Peyer's patch (tissue), 4 donors: ENCODE results near the gene PSMB1. TPM values are rescaled to one million over a fixed set of nuclear protein-coding genes. Genes with fewer than 3 reads are reported as not detected.
A peak's percentile ranks its signal among the peaks of the same experiment; 100 is the strongest.
"Not testable (repeated sequence)": the region's sequence is repeated elsewhere in the genome, so short reads cannot be mapped to it uniquely, and the experiment has no call there.

Source experiments
- DNase-seq, 3 donors: peaks; one replicate each; pipeline ENCODE4 v3.0.0-alpha.2; 2017 to 2019
- H3K27ac ChIP-seq, 4 donors: fragments of 200-600 bp; sonication (generic); one replicate each; pipeline ENCODE4 v1.5.1; 2016 to 2019
- H3K27me3 ChIP-seq, 2 donors: fragments of 200-600 bp; sonication (generic); one replicate each; pipeline ENCODE4 v1.5.1; 2019
- H3K36me3 ChIP-seq, 3 donors: fragments of 200-600 bp; sonication (generic); one replicate each; pipeline ENCODE4 v1.5.1; 2016 to 2019
- H3K4me1 ChIP-seq, 4 donors: fragments of 200-600 bp; sonication (generic); one replicate each; pipeline ENCODE4 v1.5.1; 2016 to 2019
- H3K4me3 ChIP-seq, 4 donors: fragments of 200-600 bp; sonication (generic); 1 replicate in 3 of 4; 2 replicates in 1 of 4; pipeline ENCODE4 v1.5.1; 2016 to 2019; ENCODE audit warnings: mild to moderate bottlenecking in 1 of 4
- H3K9me3 ChIP-seq, 4 donors: fragments of 200-600 bp; sonication (generic); one replicate each; pipeline ENCODE4 v1.5.1; 2016 to 2019; ENCODE audit warnings: mild to moderate bottlenecking in 1 of 4
- CTCF ChIP-seq, 6 experiments: fragments of 450-650 bp in 4 of 6; fragments of 200-600 bp in 2 of 6; sonication (generic) in 1 of 6; IDR thresholded peaks; one replicate each; pipeline ENCODE4 v1.5.1; 2017 to 2019; ENCODE audit warnings: antibody characterized with exemption in 6 of 6, mild to moderate bottlenecking in 3 of 6, moderate library complexity in 1 of 6
- POLR2A ChIP-seq, 2 donors: fragments of 450-650 bp; IDR thresholded peaks; one replicate each; pipeline ENCODE4 v1.5.1; 2017; ENCODE audit warnings: antibody characterized with exemption in 2 of 2, mild to moderate bottlenecking in 2 of 2, moderate library complexity in 2 of 2
- total RNA-seq, 4 donors: library from RNA; depleted of rRNA; stranded (reverse); fragments of >200 nt; gene quantifications; one replicate each; pipeline ENCODE4 v1.1.0, GENCODE V29; 2016

The PSMB1 gene
- total RNA-seq, 4 donors from 2014 or later = 84.9 to 154 (median 143) TPM

GRCh38 chr6:170535004-170535403 is 18.1 kb downstream of the PSMB1 start:
- Histone ChIP-seq H3K27me3 (no peaks in the 10 kb centered on the region), H3K4me3 (no peak overlapping the region), H3K27ac (no peak overlapping the region), H3K36me3 (peaks cover 0 to 74% (median 0%) of the 10 kb centered on the region in 3 donors), H3K9me3 (no peaks in the 10 kb centered on the region), H3K4me1 (no peaks in the 10 kb centered on the region)
- no peak for DNase-seq
- no peak for TF ChIP-seq POLR2A (IDR thresholded peaks at IDR 0.05)
- TF ChIP-seq CTCF (IDR thresholded peaks at IDR 0.05) = no peak

GRCh38 chr6:170533792-170534191 is 19.3 kb downstream of the PSMB1 start:
- no peak for DNase-seq
- no peak for TF ChIP-seq POLR2A (IDR thresholded peaks at IDR 0.05)
- TF ChIP-seq CTCF (IDR thresholded peaks at IDR 0.05) = no peak
- Histone ChIP-seq H3K4me1 (no peaks in the 10 kb centered on the region), H3K4me3 (no peak overlapping the region), H3K36me3 (peaks cover 0 to 62% (median 0%) of the 10 kb centered on the region in 3 donors), H3K9me3 (no peaks in the 10 kb centered on the region), H3K27me3 (no peaks in the 10 kb centered on the region), H3K27ac (no peak overlapping the region)

- H3K36me3 ChIP-seq = peaks cover 0 to 54% (median 0%) of the 10 kb centered on the region in 3 donors
- H3K27me3 ChIP-seq = no peaks in the 10 kb centered on the region
- no peak overlapping the region for H3K4me3 ChIP-seq
- no peaks in the 10 kb centered on the region for H3K9me3 ChIP-seq
- TF ChIP-seq POLR2A (IDR thresholded peaks at IDR 0.05) (no peak), CTCF (IDR thresholded peaks at IDR 0.05) (no peak)
- no peaks in the 10 kb centered on the region for H3K4me1 ChIP-seq
- no peak overlapping the region for H3K27ac ChIP-seq
- DNase-seq = no peak
Observed at GRCh38 chr6:170532867-170533488, 20.1 kb downstream of the PSMB1 start.

- H3K9me3 ChIP-seq = no peaks in the 10 kb centered on the region
- TF ChIP-seq POLR2A (IDR thresholded peaks at IDR 0.05) = no peak
- peak; percentile 22 to 81 (median 76) for TF ChIP-seq CTCF (IDR thresholded peaks at IDR 0.05)
- peaks cover 0 to 23% (median 0%) of the 10 kb centered on the region in 3 donors for H3K36me3 ChIP-seq
- H3K27me3 ChIP-seq = no peaks in the 10 kb centered on the region
- no peaks in the 10 kb centered on the region for H3K4me1 ChIP-seq
- H3K27ac ChIP-seq = no peak overlapping the region
- DNase-seq = peak; percentile 56 to 86 (median 75)
- H3K4me3 ChIP-seq = no peak overlapping the region
Observed at GRCh38 chr6:170529839-170530469, 23.2 kb downstream of the PSMB1 start.

GRCh38 chr6:170527995-170528394 is 25.1 kb downstream of the PSMB1 start:
- H3K9me3 ChIP-seq, H3K27me3 ChIP-seq, H3K27ac ChIP-seq, H3K4me3 ChIP-seq, H3K36me3 ChIP-seq, DNase-seq, H3K4me1 ChIP-seq: not testable (repeated sequence)

- H3K27ac ChIP-seq = no peak overlapping the region
- no peak overlapping the region for H3K4me3 ChIP-seq
- no peak for DNase-seq
- H3K4me1 ChIP-seq = no peaks in the 10 kb centered on the region
- no peaks in the 10 kb centered on the region for H3K36me3 ChIP-seq
- no peaks in the 10 kb centered on the region for H3K9me3 ChIP-seq
- TF ChIP-seq POLR2A (IDR thresholded peaks at IDR 0.05) (no peak), CTCF (IDR thresholded peaks at IDR 0.05) (no peak)
- H3K27me3 ChIP-seq = no peaks in the 10 kb centered on the region
Observed at GRCh38 chr6:170525795-170526194, 27.3 kb downstream of the PSMB1 start.
